MV-4-11 (cell line): ENCODE data around the gene KLHDC8A.
"Not testable (repeated sequence)": the region's sequence is repeated elsewhere in the genome, so short reads cannot be mapped to it uniquely, and the experiment has no call there.

Experiments
- DNase-seq: peaks from one replicate; lab custom pipeline; 2025; lab: John Stamatoyannopoulos, UW

Gene KLHDC8A, protein sequence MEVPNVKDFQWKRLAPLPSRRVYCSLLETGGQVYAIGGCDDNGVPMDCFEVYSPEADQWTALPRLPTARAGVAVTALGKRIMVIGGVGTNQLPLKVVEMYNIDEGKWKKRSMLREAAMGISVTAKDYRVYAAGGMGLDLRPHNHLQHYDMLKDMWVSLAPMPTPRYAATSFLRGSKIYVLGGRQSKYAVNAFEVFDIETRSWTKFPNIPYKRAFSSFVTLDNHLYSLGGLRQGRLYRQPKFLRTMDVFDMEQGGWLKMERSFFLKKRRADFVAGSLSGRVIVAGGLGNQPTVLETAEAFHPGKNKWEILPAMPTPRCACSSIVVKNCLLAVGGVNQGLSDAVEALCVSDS

DNA sequence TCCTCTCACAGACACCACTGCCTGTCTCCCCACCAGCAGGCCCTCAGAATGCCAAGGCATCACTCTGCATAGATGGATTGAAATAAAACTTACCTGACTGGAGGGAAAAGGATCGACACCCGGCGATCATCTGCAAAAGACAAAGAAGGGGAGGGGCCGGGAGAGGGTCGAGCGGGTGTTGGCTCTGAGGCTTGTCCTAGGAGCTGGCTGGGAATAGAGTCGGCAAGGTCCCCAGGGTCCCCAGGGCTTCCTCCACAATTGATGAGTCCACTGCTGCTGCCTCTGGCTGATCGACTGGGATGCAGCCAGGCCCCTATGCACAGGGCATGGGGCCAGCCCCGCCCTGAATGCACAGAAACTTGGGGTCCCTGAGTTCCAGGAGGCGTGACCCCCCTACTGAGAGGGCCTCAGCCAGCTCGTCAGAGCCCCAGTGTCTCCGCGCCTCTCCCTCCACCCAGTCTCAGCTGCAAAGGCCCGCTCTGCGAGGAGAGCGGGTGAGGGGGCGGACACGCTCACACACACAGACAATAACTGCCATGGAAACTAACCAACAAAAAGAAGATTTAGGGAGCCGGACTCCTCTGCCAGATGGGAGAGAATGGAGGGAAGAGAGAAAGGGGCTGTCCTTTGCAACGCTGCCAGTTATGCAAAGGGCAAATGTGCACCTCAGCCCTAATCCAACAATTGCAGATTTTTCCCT lies at the start of gene KLHDC8A:
Gene KLHDC8A (minus strand): TSS at position 483 of the 700 bp plus-strand sequence. CDS start 13,318 bp downstream, outside the sequence.
- no peak for DNase-seq

DNA sequence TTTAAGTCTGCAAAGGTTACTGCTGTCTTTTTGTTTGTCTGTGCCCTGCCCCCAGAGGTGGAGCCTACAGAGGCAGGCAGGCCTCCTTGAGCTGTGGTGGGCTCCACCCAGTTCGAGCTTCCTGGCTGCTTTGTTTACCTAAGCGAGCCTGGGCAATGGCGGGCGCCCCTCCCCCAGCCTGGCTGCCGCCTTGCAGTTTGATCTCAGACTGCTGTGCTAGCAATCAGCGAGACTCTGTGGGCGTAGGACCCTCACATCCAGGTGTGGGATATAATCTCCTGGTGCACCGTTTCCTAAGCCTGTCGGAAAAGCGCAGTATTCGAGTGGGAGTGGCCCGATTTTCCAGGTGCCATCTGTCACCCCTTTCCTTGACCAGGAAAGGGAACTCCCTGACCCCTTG lies 49.5 kb upstream of the KLHDC8A start:
- not testable (repeated sequence) for DNase-seq

DNA sequence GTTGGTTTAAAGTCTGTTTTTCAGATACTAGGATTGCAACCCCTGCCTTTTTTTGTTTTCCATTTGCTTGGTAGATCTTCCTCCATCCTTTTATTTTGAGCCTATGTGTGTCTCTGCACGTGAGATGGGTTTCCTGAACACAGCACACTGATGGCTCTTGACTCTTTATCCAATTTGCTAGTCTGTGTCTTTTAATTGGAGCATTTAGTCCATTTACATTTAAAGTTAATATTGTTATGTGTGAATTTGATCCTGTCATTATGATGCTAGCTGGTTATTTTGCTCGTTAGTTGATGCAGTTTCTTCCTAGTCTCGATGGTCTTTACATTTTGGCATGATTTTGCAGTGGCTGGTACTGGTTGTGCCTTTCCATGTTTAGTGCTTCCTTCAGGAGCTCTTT lies 47.8 kb upstream of the KLHDC8A start:
- DNase-seq: not testable (repeated sequence)

DNA sequence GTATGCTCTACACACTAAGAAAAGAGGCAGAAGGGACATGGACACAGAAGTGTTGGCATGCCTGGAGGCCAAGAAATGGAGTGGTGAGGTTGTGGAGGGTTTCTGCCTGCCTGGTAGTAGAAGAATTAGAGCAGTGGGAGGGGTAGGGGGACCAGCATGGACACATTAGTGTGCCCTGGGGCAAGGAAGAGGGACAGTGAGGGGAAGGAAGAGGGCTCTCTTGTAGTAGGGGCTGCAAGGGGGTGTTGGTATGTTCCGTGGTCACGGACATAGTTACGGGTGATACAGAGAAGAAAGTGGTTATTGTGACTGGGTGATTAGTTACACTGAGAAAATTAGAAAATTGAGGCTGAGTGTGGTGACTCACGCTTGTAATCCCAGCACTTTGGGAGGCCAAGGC lies 41.9 kb upstream of the KLHDC8A start:
- no peak for DNase-seq

DNA sequence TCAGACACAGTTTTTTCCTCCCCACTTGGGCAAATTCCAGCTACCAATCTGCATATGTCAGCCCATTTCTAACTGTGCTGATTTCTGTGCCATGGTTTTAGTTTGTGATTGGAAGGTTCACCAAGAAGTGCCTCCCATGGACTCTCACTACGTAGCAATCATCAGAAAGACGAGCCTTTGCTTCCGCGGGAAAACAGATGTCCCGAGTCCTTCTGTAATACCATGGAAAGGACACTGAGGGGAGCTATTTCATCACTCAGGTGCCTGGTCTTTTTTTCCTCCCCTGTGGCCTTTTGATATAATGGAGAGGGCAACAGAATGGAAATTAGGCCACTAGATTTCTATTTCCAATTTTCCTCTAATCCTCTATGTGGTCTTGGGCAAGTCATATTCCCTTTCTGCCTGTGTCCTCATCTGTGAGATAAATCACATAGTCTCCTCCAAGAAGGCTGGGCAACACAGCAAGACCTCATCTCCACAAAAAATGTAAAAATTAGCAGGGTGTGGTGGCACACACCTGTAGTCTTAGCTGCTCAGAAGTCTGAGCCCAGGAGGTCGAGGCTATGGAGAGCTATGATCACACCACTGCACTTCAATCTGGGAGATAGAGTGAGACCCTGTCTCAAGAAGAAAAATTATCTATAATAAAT lies 40.4 kb upstream of the KLHDC8A start:
- DNase-seq: peak; percentile 35

DNA sequence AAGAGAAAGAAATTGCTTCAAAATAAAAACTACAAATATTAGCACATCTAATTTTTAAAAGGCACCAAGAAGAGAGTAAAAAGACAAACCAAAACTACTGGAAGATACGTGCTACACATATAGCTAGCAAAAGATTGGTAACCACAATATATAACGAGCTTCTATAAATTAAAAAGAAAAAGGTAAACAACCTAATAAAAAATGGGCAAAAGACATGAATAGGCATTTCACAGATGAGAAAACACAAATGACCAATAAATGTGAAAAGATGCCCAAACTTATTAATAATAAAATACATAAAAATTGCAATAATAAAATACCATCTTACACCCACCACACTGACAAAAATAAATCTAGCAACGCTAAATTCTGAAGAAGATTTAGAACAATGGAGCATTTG lies 38.9 kb upstream of the KLHDC8A start:
- DNase-seq: no peak

DNA sequence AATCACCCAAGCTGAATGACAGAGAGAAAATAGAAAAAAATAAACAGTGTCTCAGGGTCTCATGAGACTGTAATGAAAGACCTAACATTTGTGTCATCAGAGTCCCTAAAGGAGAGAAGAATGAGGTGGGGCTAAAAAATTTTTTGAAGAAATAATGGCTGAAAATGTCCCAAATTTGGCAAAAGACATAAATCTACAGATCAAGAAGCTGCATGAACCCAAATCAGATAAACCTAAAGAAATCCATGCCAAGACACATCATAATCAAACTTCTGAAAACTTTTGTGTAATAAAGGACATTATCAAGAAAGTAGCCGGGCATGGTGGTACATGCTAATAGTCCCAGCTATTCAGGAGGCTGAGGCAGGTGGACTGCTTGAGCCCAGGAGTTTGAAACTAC lies 35.9 kb upstream of the KLHDC8A start:
- DNase-seq: no peak

DNA sequence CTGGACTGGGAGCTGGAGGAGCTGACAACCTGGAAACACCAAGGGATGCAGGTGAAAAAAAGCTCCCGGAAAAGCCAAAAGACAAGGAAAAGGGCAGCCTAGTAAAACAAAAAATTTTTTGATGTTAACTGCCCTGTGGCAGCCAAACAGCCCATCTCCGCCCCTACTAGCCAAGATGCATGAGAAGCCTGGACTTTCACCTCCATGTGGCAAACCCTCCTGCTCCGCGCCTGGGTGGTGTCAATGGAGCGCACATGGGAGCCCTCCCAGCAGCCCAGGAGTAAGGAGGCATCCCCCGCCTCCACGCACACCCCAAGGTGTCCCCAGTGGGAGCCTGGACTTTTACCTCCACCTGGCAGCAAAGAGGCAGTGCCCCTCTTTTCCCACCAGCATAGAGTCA lies 34.7 kb upstream of the KLHDC8A start:
- DNase-seq: no peak

DNA sequence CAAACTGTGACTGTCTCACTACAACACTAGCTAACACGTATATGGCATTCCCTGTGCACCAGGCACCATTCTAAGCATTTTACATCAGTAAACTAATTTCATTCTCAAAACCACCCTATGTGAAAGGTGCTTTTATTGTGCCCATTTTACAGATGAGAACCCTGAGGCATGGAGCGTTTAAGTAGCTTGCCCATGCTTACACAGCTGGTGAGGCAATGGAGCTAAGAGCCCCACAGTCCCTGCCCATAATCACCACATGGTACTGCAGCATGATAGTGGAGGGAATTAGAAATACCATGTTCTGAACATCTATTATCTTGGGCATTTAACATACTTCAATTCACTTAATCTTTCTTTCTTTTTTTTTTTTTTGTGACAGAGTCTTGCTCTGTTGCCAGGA lies 31.1 kb upstream of the KLHDC8A start:
- no peak for DNase-seq

DNA sequence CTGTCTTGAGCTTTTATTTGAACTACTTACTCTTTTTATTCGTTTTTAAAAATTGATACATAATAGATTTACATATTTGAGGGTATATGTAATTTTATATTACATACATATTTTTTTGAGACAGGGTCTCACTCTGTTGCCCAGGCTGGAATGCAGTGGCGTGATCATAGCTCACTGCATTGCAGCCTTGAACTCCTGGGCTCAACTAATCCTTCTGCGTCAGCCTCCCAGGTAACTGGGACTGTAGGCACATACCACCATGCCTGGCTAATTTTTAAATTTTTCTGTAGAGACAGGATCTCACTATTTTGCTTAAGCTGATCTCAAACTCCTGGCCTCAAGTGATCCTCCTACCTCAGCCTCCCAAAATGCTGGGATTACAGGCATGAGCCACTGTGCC lies 26.3 kb upstream of the KLHDC8A start:
- DNase-seq: not testable (repeated sequence)

DNA sequence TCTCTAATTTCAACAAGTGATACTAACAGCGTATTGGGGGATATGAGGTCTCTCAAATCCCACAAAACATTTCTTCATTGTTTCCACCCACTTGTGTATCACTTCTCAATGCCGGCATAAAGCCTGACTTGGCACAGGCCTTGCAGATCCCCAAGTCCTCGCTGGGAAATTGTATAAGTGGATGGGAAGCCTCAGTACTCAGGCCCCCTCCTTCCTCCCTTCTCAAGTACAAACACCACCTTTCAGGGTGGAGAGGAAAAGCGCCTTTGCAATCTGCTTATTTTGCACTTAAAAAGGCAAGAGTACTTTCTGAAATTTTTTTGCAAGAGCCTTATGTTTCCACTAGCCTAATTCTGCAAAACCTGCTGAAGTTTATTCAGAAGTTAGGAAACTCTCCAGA lies 25.8 kb upstream of the KLHDC8A start:
- no peak for DNase-seq

DNA sequence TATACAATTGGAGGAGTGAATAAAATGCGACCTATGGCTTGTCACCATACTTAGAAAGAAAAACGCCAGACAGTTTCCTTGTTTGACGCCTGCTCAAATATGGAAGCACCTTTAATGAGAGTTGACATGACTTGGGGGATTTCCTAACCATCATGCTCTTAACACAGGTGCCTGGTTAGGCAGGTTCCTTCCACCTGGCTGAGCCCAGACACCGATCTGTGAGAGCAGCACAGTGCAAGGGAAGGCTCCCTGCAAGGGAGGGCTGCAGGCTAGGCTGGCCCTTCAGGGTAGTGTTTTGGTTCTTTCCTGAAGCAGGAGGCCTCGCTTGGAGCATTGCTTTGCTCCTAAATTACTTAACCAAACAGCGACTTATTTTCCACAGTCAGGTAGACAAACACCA lies 24.6 kb upstream of the KLHDC8A start:
- no peak for DNase-seq

DNA sequence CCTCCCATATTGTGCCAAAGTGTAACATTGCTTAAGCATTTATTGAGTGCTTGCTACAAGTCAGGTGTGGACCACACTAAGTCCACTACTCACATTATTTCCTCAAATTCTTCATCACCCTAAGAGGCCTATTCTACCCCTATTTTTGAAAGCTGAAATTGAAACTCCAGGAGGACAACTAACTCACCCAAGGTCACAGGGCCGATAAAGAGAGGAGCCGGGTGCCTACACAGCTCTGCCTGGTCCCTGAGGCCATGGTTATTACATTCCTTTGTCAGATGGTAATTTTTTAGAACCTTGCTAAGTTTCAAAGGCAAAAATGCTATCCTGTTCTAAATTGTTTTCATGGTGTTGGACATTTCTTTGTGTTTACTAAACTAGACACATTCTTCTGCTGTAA lies 24.2 kb upstream of the KLHDC8A start:
- DNase-seq: no peak

DNA sequence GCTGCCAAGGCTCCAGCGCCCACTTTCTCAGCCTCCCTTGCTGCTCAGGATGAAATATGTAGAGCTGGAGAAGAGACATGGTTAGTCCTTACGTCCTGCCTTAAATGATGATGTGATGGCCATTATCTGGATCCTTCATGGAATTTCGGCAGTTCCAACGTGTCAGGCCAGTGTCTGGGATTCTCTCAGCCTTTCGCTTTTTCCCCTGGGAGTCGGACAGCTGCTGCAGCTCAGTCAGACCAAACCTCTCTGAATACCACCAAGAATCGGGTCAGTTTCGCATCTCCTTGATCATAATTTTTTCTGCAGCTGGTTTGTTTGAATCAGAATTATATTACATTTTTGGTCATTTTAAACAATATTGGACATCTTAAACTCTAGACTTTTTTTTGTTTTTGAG lies 22.3 kb upstream of the KLHDC8A start:
- DNase-seq: no peak

DNA sequence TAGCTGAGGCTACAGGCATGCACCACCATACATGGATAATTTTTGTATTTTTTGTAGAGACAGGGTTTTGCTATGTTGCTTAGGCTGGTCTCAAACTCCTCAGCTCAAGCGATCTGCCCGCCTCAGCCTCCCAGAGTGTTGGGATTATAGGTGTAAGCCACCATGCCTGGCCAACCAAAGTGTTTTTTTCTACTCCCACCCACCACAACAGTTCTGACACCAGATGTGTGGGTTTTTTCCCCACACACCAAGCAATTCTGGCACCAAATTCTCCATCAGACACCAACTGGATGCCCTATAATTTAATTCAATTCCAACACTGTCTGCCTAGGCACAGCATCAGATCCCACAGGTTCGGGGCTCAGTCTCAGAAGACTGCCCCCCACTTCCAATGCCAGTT lies 20.6 kb upstream of the KLHDC8A start:
- DNase-seq: no peak

DNA sequence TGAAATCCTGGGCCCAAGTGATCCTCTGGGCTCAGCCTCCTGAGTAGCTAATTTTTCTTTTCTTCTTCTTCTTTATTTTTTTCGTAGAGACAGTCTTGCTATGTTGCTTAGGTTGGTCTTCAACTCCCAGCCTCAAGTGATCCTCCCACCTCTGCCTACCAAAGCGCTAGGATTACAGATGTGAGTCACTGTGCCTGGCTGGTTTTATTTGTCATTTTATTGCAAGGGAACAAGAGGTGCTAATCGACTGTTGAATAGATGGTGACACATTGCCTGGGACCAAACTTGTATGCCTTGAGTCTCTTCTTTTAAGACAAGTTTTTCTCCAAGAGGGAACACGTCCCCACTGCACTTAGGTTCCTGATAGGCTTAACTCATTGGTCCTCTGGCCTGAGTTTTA lies 20.0 kb upstream of the KLHDC8A start:
- DNase-seq: no peak

DNA sequence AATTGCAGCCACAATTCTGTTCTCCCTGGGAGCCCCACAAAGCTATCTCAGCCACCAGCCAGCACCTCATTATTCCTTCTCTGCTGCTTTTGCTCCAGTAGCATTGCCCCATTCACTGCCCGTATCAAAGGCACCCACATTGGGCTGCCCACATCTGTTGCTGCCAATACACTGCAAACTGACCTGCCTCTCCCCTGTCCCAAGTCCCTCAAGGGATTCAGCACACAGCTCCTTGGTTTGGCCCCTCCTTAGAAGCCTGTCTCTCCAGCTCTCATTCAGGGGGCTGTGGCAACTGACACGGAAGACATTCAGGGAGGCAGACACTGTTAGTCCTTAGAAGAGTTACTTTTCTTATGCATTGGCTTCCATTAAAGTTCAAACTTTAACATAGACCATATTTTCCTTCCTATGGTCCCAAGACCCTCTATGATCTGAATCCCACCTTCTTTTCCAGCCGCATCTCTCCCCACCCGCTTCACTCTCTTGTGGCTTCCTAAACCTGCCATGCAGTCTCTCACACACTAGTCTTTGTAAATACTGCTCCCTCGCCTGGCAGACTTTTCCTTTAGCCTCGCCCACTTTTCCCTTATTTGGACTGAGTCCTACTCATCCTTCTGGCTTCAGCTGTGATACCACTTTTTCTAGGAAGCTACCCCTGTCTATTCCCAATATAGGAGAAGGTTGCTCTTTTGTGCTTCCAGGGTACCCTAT lies 19.3 kb upstream of the KLHDC8A start:
- no peak for DNase-seq

DNA sequence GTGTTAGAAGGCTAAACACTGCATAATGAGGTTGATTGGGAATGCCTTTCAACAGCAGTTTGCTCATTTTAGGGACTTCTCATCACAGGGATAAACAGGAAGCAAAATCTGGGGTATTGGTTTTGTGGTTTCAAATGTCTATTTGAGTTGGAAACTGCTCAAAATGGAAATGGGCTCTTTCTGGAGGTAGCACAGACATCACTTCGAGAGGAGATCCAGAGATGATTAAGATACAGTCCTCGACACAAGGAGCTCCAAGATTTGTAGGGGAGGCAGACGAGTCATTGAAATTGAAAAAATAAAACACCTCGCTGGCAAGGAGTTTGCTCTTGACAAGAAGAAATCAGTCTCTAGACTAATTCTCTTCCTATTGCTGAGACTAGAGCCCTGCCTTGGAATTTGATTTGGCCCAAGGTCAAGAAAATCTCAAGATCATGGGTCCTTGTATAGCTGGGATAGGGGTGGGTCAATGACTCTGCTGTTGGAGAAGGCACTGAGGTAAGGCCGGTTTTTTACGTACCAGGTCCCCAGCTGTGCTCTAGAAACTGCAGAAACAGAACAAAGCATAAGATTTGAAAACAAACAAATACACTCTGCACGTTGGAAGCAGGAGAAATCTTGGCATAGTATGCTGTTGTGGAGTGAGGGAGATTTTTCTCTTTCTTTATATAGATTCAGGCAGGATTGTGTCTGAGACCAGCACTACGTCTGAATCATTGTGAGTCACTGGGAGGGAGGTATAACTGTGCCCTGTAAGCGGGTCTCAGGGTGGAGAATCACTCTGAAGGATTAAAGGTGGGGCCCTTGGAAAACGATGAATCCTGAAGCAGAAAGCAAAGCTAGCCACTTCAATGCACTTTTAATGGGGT lies 17.7 kb upstream of the KLHDC8A start:
- DNase-seq: peak; percentile 48

DNA sequence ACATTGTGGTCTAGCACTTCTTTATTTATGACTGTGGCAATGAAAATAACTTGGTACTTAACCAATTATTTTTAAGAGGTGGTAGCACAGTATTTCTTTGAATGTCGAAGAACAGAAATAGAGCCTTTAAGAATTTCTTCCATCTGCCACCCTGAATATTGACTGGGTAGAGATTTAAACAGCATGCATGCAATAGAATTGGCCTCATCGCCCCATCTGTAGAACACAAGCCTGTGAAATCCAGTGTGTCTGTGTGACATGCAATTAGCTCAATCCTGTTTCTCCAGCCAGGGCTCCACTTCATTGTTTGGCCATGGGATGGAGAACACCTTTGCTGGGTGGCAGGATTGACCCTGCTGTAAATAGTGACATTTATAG lies 17.1 kb upstream of the KLHDC8A start:
- no peak for DNase-seq

DNA sequence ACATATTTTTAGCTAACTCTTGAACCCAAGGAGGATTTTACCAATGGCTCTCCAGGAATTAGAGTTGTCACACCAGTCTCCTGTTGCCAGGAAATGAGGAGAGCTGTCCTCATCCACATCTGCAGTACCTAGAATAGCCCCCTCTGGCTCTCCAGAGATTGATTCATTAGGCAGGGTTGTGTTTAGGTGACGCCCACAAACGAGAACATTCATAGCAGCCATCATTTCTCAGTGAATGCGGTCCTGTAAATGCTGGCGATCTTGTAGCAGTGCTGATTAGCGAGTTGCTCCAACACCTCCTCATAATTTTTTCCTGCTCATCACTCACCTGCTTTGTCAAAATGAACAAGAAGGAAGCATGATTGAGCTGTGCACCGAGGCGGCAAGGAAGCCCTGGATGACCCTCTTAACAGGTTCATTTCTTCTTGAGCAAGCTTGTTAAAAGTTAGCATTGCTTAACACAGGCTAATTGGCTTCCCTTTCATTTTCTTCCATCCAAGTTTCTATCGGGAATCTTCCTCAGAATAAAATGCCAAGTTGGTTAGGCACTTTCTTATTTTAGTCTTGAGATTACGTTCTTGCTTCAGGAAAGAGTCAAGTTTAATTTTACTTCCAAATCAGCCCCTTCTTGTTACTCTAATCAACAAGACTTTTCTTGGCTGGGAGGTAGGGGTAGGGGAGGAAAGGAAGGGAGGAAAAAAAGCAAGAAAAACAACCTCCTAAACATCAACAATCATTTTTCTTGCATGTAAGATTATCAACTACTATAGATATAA lies 16.5 kb upstream of the KLHDC8A start:
- no peak for DNase-seq
